Measurements from ENCODE around the gene RFC1.
"Not testable (repeated sequence)": the region's sequence is repeated elsewhere in the genome, so short reads cannot be mapped to it uniquely, and the experiment has no call there.

The RFC1 gene, protein sequence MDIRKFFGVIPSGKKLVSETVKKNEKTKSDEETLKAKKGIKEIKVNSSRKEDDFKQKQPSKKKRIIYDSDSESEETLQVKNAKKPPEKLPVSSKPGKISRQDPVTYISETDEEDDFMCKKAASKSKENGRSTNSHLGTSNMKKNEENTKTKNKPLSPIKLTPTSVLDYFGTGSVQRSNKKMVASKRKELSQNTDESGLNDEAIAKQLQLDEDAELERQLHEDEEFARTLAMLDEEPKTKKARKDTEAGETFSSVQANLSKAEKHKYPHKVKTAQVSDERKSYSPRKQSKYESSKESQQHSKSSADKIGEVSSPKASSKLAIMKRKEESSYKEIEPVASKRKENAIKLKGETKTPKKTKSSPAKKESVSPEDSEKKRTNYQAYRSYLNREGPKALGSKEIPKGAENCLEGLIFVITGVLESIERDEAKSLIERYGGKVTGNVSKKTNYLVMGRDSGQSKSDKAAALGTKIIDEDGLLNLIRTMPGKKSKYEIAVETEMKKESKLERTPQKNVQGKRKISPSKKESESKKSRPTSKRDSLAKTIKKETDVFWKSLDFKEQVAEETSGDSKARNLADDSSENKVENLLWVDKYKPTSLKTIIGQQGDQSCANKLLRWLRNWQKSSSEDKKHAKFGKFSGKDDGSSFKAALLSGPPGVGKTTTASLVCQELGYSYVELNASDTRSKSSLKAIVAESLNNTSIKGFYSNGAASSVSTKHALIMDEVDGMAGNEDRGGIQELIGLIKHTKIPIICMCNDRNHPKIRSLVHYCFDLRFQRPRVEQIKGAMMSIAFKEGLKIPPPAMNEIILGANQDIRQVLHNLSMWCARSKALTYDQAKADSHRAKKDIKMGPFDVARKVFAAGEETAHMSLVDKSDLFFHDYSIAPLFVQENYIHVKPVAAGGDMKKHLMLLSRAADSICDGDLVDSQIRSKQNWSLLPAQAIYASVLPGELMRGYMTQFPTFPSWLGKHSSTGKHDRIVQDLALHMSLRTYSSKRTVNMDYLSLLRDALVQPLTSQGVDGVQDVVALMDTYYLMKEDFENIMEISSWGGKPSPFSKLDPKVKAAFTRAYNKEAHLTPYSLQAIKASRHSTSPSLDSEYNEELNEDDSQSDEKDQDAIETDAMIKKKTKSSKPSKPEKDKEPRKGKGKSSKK

DNA sequence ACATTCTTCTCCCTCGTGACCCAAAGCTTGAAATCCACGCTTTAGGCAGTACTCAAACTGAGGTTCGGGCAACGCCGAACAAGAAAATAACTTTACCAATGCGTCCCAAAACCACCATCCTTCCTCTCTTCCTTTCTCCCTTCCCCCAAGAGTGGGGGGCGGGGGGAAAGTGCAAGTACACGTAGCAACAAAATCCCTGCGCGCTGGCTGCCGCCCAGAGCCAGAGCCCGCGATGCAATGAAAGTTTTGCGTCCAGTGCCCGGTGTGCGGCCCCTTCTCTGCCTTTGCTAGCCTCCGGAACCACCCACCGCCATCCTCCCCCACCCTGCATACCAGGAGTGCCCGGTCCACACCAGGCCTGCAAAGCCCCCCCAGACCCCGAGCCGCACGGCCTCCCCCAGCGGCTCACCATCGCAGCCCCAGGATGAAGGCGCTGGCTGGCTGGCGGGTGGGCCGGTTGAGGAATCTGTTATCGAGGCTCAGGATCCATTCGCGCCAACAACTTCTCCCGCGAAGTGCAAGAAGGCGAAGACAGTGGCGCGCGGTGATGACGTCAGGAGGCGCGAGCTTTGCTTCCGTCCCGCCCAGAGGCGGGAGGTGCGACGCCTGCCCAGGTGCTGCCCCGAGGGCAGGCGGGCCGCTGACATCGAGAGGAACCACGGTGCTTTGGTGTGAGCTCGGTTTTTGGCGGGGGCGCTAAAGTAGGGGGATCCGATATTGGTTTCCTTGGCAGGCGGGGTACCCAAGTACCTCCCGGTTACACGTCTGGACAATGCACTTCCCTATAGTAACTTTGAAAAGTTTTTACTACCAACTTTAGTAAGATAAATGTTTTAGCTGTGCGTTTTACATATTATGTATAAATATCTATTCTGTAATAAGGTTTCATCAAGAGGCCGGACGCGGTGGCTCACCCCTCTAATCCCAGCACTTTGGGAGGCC is at the start of gene RFC1:
Gene RFC1, minus strand, starts transcription at position 533 of the 942 bp plus-strand sequence. Its CDS starts 121 bp downstream, at position 412.
- DNase-seq (ENCODE audit: low spot score) = peak; percentile 81

DNA sequence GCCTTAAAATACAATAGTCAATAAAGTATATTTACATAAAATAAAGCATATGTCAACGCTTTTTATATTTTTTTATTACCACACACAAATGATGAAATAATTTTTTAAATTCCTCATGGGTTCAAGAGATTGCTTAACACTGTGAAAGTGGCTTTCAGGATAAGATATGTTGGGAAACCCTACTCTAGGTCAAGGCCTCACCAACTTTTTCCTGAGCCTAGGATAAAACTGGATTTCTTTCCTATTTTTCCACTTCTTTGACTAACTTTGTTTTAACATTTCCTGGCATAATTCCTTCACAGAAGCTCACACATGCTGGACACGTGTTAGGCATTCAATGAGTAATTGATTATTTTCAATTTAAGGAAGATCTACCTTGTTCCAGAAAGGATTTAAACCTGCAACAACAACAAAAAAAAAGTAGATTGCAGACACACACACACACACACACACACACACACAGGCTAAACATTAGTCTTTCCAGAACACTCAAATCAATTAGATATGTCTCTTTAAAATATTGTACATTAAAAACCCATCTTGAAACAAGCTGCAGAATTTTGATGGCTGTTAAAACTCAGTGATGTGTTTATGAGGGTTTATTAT is 49.6 kb upstream of the RFC1 start:
- DNase-seq (ENCODE audit: low spot score) = no peak

DNA sequence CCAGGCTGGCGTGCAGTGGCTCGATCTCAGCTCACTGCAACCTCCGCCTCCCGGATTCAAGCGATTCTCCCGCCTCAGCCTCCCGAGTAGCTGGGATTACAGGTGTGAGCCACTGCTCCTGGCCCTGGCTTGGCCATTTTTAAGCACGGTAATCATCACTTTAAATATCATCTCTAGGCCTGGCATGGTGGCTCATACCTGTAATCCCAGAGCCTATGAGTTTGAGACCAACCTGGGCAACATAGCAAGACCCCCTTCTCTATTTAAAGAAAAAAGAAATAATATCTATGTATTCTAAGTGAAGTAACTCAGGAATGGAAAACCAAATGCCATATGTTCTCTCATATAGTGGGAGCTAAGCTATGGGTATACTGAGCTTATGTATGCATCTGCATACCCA is 45.4 kb upstream of the RFC1 start:
- DNase-seq (ENCODE audit: low spot score) = not testable (repeated sequence)

DNA sequence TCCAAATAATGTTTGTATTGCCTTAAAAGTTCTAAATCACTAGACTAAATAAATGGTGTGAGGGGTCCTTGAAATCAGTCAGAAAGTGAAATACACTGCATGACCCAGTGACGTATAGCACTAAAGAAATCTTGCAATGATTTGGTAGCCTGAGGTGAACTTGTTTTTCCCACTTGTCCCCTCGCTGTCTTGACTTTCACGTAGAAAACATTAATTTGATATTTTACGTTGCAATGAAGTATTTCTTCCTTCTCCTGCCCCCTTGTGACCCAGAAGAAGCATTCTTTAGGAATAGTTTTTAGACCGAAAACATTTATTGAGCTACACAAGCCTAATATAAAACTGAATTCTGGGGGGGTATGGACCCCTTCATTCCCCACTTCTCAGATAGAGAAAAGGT is 44.3 kb upstream of the RFC1 start:
- DNase-seq (ENCODE audit: low spot score) = peak; percentile 16

DNA sequence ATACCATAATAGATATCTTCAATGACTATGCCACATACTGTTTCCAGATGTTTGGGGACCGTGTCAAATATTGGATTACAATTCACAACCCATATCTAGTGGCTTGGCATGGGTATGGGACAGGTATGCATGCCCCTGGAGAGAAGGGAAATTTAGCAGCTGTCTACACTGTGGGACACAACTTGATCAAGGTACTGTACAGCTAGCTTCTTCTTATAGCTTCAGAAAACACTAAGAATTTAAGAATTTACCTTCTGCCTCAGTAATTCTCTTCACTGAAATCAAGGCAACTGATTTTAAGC is 41.4 kb upstream of the RFC1 start:
- DNase-seq (ENCODE audit: low spot score) = no peak

DNA sequence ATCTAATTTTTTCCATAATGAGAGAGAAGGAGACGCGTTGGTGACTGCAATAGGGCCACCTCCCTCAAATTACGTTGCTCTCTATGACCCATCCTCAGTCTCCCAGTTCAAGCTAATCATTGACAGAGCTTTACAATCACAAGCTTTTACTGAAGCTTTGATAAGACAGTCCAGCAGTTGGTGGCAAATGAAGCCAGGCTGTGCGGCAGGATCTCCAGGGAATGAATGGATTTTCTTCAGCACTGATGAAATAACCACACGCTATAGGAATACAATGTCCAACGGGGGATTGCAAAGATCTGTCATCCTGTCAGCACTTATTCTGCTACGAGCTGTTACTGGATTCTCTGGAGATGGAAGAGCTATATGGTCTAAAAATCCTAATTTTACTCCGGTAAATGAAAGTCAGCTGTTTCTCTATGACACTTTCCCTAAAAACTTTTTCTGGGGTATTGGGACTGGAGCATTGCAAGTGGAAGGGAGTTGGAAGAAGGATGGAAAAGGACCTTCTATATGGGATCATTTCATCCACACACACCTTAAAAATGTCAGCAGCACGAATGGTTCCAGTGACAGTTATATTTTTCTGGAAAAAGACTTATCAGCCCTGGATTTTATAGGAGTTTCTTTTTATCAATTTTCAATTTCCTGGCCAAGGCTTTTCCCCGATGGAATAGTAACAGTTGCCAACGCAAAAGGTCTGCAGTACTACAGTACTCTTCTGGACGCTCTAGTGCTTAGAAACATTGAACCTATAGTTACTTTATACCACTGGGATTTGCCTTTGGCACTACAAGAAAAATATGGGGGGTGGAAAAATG is 40.8 kb upstream of the RFC1 start, which contains the start of gene KLB:
Gene KLB, plus strand, starts transcription at position 168 of the 821 bp plus-strand sequence. Its CDS starts 20 bp downstream, at position 188.
- DNase-seq (ENCODE audit: low spot score) = no peak

DNA sequence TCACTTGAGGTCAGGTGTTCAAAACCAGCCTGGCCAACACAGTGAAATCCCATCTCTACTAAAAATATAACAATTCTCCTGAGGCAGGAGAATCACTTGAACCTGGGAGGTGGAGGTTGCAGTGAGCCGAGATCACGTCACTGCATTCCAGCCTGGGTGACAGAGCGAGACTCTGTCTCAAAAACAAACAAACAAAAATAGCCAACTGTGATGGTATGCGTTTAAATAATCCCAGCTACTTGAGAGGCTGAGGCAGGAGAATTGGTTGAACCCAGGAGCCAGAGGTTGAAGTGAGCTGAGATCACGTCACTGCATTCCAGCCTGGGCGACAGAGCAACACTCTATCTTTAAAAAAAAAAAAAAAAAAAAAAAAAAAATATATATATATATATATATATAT is 35.5 kb upstream of the RFC1 start:
- not testable (repeated sequence) for DNase-seq (ENCODE audit: low spot score)

DNA sequence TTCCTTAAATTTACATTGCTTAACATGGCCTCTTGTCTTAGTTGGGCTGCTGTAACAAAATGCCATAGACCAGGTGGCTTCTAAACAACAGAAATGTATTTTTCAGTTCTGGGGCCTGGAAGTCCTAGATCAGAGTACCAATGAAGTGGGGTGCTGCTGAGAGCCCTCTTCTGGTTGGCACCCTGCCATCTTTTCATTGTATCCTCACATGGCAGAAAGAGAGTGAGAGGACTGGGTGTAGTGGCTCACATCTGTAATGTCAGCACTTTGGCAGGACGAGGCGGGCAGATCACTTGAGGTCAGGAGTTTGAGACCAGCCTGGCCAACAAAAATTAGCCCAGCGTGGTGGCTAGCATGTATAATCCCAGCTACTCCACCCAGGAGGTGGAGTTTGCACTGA is 28.5 kb upstream of the RFC1 start:
- DNase-seq (ENCODE audit: low spot score) = no peak

DNA sequence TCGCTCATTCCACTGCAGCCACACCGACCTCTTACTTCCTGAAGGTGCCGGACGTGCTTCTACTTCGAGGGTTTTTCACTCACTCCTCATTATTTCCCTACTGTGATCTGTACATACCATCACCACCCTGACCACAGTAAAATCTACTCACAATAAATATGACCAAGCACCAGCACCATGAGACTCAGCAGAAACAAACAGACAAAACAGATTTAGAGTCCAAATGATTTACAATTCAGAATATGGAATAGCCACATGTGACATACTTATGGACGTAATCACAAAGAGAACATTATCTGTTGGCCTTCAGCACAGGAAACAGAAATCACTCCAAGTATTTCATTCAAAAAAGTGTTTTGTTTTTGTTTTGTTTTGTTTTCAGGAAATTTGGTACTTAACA is 24.4 kb upstream of the RFC1 start:
- DNase-seq (ENCODE audit: low spot score) = no peak

DNA sequence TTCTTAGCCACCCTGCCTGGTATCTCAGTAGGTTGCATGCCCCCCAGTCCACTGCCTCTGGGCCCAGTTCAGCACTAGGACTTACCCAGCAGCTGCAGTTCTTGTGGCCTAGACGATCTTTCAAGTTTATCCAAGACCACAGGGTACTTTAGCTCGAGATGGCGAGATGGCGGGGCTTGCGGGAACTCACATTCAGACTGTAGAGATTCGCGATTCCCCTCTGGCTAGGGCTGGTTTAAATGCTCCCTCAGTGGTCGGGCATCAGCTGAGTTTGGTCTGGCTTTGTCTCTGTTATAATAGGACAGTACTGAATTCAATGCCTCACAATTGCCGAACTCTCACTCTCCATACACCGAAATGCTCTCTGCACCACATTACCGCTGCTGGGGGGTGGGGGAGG is 18.4 kb upstream of the RFC1 start:
- no peak for DNase-seq (ENCODE audit: low spot score)

DNA sequence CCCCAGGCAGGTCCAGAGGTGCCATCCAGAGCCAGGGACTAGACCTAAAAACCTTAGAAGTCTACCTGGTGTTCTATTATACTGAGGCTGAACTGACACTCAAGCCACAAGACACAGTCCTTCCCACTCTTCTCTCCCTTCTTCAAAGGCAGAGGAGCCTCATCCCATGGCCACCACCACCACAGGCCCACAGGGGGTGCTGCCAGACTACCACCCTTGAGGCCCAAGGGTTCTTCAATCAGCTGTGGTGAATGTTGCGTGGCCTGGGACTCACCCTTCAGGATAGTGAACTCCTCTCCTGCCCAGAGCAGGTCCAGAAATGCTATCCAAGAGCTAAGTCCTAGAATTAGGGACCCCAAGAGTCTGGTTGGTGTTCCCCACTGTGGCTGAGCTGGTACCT is 17.5 kb upstream of the RFC1 start:
- DNase-seq (ENCODE audit: low spot score) = no peak

DNA sequence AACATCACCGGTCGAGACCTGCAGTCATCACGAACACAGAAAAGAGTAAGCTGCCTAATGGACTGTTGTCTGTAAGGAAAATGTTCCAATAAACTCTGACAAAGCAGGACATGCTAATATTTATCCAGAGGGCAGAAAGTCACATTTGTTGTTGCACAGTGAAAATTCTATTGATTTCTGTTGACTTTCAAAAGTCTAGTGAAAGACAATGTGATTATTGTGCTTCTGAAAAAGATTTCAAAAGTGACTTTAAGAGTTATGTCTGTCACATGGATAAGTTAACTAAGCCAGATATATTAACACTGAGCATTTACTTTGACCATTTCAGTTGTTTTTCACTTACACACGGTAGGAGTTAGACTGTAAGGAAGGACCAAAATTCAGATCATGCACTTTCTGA is 9.3 kb upstream of the RFC1 start:
- no peak for DNase-seq (ENCODE audit: low spot score)

DNA sequence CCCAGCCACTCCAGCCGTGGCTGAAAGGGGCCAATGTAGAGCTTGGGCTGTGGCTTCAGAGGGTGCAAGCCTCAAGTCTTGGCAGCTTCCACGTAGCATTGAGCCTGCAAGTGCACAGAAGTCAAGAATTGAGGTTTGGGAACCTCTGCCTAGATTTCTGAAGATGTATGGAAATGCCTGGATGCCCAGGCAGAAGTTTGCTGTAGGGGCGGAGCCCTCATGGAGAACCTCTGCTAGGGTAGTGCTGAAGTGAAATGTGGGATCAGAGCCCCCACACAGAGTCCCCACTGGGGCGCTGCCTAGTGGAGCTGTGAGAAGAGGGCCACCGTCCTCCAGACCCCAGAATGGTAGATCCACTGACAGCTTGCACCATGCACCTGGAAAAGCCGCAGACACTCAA is 5.0 kb upstream of the RFC1 start:
- not testable (repeated sequence) for DNase-seq (ENCODE audit: low spot score)

DNA sequence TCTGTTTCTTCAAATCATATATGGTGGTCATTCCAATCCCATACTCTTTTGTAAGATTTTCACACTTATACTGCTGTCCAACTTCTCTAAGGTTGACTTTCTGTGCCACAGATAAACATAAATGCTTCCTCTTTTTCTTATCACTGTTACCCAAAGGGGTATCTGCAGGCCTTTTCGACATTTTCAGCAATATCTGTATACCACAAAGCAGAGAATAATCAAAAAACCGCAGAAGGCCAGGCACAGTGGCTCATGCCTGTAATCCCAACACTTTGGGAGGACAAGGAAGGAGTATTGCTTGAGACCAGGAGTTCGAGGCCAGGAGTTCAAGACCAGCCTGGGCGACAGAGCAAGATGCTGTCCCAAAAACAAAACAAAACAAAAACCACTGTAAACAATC is 3.1 kb upstream of the RFC1 start:
- no peak for DNase-seq (ENCODE audit: low spot score)

DNA sequence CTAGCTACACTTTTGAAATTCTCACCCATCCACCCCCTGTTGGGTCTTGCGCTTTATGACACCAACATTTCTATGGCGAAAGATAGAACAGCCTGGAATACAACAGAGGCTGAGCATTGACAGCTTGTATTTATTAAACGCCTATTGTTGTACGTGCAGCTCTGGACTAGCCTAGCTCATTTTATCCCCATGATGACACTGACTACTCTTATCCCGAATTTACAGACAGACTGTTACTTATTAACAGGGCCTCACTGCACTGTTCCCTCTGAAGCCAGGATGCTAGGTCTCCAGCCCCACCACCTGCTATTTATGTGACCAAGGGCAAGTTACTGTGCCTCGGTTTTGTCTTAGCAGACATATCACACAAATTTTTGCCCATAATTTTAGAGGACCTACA is 1.0 kb upstream of the RFC1 start:
- no peak for DNase-seq (ENCODE audit: low spot score)

DNA sequence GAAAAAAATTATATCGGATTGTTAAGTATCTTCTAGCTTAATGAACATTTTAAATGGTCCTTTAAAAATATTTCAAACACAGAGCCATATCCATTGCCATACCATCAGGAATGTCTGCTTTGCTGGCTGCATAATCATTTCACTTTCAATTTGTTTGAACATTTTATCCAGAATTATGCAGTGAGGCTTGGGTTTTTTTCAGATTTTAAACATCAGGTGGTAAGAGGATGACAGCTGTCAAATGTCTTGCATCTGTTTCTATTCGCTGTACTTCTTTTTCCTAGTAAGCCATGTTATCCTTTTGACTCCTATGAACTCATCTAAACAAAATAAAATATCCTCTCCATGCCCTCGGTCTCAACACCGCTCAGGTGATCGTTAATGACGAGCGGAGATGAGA is 802 bp downstream of the RFC1 start:
- no peak for DNase-seq (ENCODE audit: low spot score)

DNA sequence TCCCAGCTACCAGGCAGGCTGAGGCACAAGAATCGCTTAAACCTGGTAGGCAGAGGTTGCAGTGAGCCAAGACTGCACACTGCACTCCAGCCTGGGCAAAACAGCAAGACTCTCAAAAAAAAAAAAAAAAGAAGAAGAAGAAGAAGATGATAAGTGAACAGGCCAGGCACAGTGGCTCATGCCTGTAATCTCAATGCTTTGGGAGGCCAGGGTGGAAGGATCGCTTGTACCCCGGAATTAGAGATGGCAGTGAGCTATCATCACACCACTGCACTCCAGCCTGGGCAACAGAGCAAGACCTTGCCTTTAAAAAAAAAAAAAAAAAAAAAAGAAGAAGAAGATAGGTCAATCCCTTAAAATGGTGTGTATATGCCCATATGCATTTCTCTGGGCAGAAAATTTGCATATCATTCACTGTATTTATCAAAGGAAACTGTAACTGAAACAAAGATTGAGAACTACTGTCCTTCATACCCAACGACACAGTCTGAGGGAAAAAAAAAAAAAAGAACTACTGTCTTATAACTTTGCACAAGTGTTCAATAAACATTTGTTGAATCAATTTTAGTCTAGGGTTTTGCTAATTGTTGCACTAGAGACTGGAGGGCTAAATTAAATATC is 2.3 kb downstream of the RFC1 start:
- DNase-seq (ENCODE audit: low spot score) = no peak

DNA sequence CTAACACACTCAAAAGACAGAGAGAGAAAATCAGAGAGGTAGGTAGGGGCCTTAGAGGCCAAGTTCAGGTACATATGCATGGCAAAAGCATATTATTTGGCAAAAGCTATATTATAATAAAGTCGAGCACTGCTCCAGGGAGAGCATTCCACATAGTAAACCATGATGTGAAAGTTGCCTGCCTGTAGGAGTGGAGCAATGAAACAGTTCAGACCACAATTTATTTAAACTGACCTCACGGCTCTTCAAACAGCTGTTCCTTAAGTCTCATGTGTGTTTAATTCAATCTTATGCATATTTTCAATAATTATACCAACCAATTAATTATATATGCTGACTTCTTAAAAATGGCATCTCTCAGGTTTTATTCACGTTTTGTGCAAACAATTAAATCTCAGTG is 3.3 kb downstream of the RFC1 start:
- DNase-seq (ENCODE audit: low spot score) = no peak

DNA sequence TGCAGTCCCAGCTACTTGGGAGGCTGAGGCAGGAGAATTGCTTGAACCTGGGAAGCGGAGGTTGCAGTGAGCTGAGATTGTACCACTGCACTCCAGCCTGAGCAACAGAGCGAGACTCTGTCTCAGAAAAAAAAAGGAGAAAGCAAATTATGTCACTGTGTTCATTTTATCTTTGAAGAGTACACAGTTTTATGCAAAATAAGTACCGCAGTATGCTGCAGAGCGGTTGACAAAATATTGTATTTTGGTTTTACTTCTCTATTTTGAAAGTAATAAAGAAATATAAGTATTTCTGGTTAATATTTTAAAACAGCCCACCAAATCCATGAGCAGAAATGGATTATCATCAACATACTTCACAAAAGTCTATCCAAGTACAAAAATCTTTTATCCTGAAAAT is 5.6 kb downstream of the RFC1 start:
- not testable (repeated sequence) for DNase-seq (ENCODE audit: low spot score)

DNA sequence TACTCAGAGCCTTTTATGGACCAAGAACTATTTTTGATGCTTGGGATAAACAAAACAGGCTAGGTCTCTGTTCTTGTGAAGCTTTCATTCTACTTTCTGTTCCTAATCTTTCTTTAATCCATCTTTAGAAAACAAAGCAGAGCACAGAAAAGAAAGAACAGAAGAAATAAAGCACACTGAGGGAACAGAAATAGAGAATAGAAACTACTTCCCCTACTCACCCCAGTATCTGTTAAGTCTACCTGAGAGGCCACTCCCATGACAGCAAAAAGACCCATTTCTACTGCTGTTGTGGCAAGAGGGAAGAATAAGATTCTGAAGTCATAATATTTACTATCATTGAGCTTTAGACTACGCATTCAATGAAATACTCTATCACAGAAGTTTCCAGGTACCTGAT is 9.2 kb downstream of the RFC1 start:
- DNase-seq (ENCODE audit: low spot score) = no peak

Measured in globus pallidus (tissue), 1 donor.